ENCODE results near the gene MCOLN3. TPM values are rescaled to one million over a fixed set of nuclear protein-coding genes. Genes with fewer than 3 reads are reported as not detected.

Gene MCOLN3
- total RNA-seq, 4 donors from 2014 or later: 1.1 to 5.0 (median 3.7) TPM

DNA sequence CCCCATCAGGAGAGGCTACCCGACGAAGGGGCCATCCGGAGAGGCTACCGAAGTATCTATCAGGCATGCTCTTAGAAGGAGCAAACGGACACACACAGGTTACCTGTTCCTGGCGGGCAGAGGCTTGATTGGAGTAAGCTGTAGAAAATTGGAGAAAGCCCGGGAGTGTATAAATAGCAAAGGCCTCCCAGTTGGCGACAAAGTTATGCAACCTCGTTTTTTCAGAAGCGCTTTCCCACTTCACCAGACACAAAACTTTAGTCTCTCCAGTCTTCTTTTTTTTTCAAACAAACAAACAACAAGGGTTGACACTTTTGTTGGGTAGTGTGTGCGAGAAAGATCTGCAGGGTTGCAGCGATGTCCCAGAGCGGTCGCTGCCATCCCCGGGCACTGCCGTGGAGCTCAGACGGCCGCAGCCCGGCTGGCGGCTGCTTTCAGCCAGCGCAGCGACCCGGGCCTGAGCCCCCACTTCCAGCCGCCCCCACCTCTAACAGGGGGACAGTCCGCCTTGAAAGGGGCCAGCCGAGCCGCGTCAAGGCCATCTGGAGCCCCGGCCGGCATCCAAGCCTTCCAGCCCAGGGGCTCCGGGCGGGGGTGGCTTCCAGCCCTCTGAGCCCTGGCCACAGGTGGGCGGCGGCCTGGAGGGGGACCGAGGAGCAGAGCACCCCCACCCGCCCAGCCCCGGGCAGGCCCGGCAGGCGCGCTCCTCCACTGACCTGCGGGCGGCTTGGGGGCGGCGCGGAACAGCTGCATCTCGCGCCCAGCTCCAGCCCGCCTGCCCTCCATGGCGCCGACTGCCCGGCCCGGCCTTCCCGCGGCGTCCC, 616 bp downstream of the MCOLN3 start:
- DNase-seq (ENCODE audit: low spot score in 2 of 2): peak in 1 of 2 donors; percentile 83
- no peak for TF ChIP-seq POLR2A (IDR thresholded peaks at IDR 0.05)
- TF ChIP-seq, protein P1, sequence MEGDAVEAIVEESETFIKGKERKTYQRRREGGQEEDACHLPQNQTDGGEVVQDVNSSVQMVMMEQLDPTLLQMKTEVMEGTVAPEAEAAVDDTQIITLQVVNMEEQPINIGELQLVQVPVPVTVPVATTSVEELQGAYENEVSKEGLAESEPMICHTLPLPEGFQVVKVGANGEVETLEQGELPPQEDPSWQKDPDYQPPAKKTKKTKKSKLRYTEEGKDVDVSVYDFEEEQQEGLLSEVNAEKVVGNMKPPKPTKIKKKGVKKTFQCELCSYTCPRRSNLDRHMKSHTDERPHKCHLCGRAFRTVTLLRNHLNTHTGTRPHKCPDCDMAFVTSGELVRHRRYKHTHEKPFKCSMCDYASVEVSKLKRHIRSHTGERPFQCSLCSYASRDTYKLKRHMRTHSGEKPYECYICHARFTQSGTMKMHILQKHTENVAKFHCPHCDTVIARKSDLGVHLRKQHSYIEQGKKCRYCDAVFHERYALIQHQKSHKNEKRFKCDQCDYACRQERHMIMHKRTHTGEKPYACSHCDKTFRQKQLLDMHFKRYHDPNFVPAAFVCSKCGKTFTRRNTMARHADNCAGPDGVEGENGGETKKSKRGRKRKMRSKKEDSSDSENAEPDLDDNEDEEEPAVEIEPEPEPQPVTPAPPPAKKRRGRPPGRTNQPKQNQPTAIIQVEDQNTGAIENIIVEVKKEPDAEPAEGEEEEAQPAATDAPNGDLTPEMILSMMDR (IDR thresholded peaks at IDR 0.05): no peak
- WGBS, 2 donors: 10 to 18% methylated on average over 15 to 22 of the region's 55 CpGs
- intact Hi-C loops (cut with DNase I; ENCODE audit: low total_unique reads): no loop called here
- H3K4me3 ChIP-seq (ENCODE audit: low read depth, poor library complexity, severe bottlenecking): peak overlapping the region; percentile 33

DNA sequence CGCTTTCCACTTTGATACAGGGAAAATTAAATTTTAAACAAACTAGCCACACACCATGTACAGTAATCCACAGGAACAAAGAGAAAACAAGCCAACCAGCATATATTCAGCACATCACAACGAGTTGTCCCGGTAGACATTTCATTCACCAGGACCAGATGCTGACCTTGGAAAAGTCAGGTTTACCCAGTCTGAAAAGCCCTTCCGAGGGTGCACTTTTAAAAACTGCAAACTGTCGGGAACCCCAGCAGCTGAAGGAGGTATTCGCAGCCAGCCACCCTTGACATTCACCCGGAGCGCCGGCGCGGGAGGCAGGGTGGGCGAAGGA, 1.2 kb downstream of the MCOLN3 start:
- no peak overlapping the region for H3K4me3 ChIP-seq (ENCODE audit: low read depth, poor library complexity, severe bottlenecking)
- TF ChIP-seq POLR2A (IDR thresholded peaks at IDR 0.05): no peak
- TF ChIP-seq, protein P1 (IDR thresholded peaks at IDR 0.05): no peak
- WGBS, 2 donors: 60 to 62% methylated on average over 12 of the region's 12 CpGs
- DNase-seq (ENCODE audit: low spot score in 2 of 2): no peak
- intact Hi-C loops (cut with DNase I; ENCODE audit: low total_unique reads): no loop called here

DNA sequence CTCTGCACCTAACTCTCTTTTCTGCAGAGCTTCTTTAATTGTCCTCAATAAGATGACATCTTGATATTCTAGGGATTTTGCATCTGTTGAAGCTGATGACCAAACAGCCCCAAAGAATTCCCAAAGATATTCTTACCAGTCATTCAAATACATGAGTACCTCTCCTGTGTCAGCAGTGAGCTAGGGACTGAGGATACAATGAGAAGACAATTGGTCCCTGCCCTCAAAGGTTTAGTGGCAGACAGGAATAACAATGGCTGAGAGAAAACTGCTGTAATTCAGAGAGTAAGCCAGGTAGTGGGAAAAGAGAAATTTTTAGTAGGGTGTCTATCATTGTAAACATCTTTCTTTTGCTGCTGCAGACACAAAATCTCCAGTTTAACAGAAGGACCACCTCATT, 5.9 kb downstream of the MCOLN3 start:
- intact Hi-C loops (cut with DNase I; ENCODE audit: low total_unique reads): no loop called here
- DNase-seq (ENCODE audit: low spot score in 2 of 2): no peak
- TF ChIP-seq, protein P1 (IDR thresholded peaks at IDR 0.05): no peak
- no peak for TF ChIP-seq POLR2A (IDR thresholded peaks at IDR 0.05)
- H3K4me3 ChIP-seq (ENCODE audit: low read depth, poor library complexity, severe bottlenecking): no peak overlapping the region

DNA sequence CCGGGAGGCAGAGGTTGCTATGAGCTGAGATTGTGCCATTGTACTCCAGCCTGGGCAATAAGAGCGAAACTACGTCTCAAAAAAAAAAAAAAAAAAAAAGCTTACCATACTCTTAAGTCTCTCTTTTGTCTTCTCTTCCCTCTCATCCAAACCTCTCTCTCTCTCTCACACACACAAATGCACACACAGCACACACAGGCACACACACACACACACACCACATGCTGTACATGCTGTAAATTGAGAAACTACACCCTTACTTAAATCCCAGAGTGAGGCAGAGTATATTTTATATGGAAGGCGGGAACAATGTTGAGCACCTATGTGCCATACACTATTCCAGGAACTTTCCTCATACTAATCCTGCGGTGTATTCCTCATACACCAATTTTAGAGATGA, 6.5 kb downstream of the MCOLN3 start:
- TF ChIP-seq, protein P1 (IDR thresholded peaks at IDR 0.05): no peak
- TF ChIP-seq POLR2A (IDR thresholded peaks at IDR 0.05): no peak
- no peak overlapping the region for H3K4me3 ChIP-seq (ENCODE audit: low read depth, poor library complexity, severe bottlenecking)
- no peak for DNase-seq (ENCODE audit: low spot score in 2 of 2)
- intact Hi-C loops (cut with DNase I; ENCODE audit: low total_unique reads): no loop called here
- WGBS, 2 donors: 93 to 95% methylated on average over 5 of the region's 5 CpGs

- TF ChIP-seq, protein P1 (IDR thresholded peaks at IDR 0.05): no peak
- TF ChIP-seq POLR2A (IDR thresholded peaks at IDR 0.05): no peak
- no peak overlapping the region for H3K4me3 ChIP-seq (ENCODE audit: low read depth, poor library complexity, severe bottlenecking)
- WGBS, 2 donors: 69 to 76% methylated on average over 2 of the region's 2 CpGs
- DNase-seq (ENCODE audit: low spot score in 2 of 2): no peak
- intact Hi-C loops (cut with DNase I; ENCODE audit: low total_unique reads): no loop called here
These were observed 15.1 kb downstream of the MCOLN3 start for GRCh38 chr1:85033221-85033620.

DNA sequence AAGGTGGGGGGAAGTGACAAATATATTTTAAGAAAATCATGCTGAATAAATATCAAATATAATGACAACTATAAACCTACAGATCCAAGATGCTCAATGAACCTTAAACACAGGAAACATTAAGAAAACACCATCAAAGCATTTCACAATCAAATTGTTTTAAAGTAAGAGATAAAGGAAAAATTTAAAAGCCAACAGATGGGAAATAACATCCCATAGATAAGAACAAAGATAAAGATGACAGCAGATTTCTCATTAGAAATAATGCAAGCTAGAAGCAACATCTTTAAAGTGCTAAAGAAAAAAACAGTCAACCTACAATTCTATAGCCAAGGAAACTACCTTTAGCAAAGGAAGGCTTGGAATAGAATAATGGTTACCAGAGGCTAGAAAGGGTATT, 17.8 kb downstream of the MCOLN3 start:
- no peak overlapping the region for H3K4me3 ChIP-seq (ENCODE audit: low read depth, poor library complexity, severe bottlenecking)
- no peak for DNase-seq (ENCODE audit: low spot score in 2 of 2)
- intact Hi-C loops (cut with DNase I; ENCODE audit: low total_unique reads): no loop called here
- no peak for TF ChIP-seq POLR2A (IDR thresholded peaks at IDR 0.05)
- TF ChIP-seq, protein P1 (IDR thresholded peaks at IDR 0.05): no peak
